GM19193 (cell line): ENCODE results near the gene CMPK2.
A peak's percentile ranks its signal among the peaks of the same experiment; 100 is the strongest.

Experiments used
- POLR2A ChIP-seq: IDR thresholded peaks from 4 replicates; pipeline ENCODE4 v1.6.1; 2011; ENCODE audit not compliant: insufficient read depth, insufficient read length; ENCODE audit errors: extremely low read depth

The CMPK2 gene

DNA sequence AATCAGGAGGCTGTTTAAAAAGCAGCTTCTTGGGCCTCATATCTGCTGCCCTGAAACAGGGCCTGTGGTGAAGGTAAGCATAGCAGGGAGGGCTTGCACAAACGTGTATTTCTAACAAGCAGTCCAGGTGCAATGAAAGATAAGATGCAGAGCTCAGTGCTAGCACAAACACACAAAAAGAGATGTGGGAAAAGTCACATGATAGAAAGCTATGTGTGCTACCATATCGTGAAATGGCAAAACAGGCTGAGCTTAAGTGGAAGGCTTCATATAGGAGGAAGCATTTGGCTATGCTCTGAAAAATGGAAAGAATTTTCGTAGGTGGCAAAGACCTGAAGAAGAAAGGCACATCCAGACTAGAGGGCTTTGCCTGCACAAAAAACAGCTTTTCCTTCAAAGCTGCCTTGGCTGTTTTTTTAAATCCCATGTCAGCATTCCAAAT lies 22.1 kb upstream of the CMPK2 start:
- no peak for TF ChIP-seq POLR2A

DNA sequence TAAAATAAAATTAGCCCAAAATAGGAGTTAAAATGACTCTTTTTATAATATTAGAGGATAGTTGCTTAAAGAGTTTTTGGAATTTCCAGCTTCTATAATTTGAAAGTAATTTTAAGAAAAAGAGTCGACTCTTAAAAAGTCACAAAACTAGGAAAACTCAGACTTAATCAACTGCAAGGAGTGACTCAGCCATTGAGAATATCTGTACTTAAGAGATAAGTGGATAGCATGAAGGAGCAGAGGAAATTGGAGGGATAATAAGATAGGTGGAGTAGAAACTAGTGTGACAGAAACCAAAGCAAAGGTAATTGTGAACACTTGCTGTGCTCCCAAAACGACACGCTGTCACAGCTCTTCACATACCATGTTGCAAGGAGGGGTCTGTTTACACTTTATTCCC lies 20.3 kb upstream of the CMPK2 start:
- TF ChIP-seq POLR2A = no peak

DNA sequence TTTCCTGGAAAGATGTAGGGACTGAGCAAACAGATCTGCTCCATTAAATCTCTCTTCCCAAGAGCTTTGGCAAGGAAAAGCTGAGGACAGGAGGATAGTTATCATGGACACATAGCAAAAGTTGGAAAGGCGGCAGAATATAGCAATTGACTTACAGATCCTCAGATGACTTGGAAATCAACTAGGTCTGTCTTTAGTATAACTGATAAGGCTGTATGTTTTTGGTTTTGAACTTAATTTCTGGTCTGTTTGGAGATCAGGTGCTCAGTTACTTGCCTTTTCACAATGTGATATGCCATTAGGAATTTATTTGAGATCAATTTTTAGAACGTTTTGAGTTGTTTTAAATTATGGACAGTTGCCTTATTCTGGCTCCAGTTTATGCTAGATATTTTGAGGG lies 19.8 kb upstream of the CMPK2 start:
- TF ChIP-seq POLR2A = no peak

DNA sequence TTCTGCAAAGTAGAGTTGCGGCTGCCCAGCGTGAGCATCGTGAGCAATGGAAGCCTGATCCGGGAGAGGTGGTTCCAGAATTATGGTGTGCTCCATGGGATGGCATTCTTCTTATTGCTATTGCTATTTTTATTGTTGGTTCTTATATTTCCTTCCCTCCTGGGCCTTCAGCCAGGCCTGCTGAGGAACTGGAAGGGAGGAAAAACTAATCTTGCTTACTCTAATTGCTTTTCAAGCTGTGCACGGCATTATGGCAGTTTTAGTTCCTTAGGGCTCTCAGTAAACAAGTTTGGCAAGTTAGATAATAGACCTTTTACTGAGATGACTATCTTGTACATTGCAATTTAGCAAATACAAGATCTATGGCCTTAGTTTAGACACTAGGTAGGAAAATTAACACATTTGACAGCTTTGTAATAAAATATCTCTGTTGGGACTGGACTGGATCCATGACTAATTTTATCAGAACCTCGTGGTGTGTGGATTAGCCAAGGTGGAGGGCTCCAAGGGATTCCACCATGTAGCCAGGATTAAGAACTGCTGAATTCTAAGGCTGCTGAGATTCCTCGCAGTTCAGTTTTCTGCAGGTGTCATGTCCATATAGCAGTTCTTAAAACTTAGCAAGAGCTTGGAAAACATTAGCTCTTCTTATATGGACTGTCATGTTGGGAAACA lies 17.9 kb upstream of the CMPK2 start:
- no peak for TF ChIP-seq POLR2A

DNA sequence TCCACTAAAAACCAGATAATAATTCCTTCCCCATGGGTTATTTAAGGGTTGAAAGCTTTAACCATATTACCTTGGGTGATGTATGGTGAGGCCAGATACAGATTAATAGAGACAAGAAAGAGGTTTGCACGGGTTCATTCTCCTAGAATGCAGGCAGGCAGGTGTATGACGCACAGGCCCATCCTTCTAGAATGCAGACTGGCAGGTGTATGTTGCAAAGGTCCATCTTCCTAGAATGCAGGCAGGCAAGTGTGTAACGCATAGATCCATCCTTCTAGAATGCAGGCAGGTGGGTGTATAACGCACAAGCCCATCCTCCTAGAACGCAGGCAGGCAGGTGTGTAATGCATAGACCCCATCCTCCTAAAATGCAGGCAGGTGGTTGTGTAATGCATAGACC lies 15.8 kb upstream of the CMPK2 start:
- TF ChIP-seq POLR2A = no peak

DNA sequence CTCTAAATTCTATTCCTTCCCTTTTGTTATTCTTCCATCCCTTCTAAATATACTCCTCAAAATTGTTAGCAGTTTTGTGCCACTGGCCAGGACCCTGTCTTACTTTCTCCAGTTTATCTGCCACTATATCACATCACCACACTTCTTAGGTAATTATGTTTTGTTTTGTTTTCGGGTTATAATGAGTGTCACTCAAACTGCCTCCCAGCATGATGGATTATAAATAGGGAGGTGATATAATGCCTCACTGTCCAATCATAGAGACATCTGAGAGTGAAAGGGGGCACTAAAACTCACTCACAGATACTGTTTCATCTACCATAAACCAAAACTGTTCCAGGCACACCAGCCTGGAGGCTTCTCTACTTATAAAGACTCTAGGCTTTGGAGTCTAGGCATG lies 15.3 kb upstream of the CMPK2 start:
- TF ChIP-seq POLR2A = no peak

DNA sequence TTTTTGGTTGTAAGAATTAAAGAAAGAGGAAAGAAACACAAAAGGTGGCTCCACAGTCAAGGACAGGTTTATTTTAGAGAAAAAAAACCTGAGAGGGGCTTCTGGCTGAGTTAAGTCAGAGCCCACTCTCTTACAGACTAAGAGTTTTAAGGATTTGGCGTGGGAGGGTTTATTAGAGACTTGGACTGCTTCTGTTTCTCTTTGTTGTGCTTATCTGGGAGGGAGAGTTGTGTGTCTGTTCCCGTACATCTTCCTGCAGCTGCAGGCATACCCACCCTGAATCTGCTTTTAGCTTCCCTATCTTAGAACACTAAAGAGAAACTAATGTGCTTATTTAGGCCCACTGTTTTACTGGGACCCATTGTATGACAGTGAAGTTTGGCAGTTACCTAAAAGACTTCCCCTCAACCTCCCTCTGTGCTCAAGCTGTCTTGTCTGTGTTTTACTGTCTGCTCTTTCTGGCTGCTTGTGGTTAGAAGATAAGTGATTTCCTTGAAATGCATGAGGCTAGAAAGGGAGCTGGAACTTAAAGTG lies 14.6 kb upstream of the CMPK2 start:
- no peak for TF ChIP-seq POLR2A

DNA sequence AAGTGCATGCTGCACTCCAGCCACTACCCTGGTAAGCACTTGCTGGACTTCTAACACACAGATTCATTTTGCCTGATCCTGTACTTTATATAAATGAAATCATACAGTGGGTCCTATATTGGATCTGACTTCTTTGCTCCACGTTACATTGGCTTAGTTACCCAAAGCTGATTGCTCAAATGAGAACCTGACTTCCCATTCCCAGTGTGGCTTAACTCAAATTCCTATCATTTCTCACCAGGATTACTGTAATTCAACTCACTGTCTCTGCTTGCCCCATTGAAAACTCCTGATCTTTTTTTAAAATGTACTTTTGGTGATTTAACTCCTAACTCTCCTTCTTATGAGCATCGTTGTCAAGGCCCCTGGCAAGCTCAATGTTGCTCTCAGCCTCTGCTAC lies 13.3 kb upstream of the CMPK2 start:
- TF ChIP-seq POLR2A = no peak

DNA sequence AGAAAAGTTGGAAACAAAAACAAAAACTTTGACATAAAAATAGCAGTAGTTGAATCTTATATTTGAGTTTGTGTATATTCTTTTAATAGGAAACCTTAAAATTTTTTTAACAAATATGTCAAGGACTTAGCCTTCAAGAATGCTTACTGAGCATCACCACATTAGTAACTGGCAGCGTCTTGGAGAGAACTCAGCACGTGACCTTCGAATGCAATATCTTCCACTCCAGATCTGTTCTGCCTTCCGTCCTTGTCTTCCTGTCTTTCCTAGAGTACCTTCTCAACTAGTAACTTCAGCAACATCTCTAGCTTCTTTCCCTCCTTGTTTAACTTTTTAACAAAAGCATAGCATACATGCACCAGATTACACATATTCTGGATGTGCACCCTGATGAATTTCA lies 12.8 kb upstream of the CMPK2 start:
- TF ChIP-seq POLR2A = no peak

DNA sequence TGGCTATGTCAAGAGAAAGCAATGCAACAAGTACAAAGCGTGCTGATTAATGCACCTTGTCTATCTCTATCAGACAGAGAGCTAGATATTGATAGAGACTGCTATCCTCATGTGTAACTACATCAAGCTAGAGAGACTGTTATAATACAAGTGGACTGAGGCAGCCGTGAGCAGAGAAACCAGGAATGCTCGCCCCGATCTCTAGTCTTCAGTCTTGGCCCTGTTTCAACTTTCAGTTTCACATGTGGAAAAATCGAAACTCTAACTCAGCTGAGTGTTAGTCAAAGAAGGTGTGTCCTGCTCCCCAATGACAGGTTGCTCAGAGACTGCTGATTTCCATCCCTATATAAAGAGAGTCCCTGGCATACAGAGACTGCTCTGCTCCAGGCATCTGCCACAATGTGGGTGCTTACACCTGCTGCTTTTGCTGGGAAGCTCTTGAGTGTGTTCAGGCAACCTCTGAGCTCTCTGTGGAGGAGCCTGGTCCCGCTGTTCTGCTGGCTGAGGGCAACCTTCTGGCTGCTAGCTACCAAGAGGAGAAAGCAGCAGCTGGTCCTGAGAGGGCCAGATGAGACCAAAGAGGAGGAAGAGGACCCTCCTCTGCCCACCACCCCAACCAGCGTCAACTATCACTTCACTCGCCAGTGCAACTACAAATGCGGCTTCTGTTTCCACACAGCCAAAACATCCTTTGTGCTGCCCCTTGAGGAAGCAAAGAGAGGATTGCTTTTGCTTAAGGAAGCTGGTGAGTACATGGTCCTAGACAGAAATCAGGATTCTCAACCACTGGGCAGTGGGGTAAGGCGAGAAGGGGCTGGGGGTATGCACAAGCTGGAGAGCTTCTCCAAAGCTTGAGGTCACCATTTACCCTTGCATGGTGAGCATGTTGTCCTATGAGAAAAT lies 11.9 kb upstream of the CMPK2 start, which contains the start of gene RSAD2:
Gene RSAD2, plus strand, starts transcription at position 376 of the 903 bp plus-strand sequence. Its CDS starts 24 bp downstream, at position 400.
- TF ChIP-seq POLR2A = peak; percentile 43

DNA sequence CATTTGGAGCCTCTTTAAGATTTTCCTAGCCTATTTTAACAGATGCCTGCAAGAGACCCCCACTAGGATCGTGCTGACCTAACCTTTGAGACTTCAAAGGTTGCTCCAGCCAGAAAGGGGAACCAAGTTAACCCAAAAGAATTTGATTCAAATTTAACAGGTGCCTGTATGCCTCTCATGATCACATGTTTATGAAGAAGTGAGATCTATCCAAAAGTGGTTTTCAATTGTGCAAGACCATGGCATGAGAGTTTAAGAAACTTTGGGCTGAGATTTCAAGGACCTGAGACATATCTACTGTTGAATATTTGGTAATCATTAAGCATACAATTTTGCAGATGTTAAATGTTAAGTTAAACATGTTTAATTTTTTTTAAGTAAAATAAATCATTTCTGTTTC lies 10.6 kb upstream of the CMPK2 start:
- TF ChIP-seq POLR2A = no peak

DNA sequence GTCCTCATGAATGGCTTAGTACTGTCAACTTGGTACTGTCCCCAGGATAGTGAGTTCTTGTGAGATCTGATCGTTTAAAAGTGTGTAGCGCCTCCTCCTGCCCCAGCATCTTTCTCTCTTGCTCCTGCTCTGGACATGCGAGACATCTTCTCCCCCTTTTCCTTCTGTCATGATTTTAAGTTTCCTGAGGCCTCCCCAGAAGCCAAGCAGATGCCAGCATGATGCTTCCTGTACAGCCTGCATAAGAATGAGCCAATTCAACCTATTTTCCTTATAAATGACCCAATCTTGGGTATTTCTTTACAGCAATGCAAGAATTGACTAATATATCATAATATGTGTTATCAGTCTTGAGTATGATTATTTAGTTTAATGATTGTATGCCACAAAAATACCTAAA lies 8.3 kb upstream of the CMPK2 start:
- TF ChIP-seq POLR2A = no peak

DNA sequence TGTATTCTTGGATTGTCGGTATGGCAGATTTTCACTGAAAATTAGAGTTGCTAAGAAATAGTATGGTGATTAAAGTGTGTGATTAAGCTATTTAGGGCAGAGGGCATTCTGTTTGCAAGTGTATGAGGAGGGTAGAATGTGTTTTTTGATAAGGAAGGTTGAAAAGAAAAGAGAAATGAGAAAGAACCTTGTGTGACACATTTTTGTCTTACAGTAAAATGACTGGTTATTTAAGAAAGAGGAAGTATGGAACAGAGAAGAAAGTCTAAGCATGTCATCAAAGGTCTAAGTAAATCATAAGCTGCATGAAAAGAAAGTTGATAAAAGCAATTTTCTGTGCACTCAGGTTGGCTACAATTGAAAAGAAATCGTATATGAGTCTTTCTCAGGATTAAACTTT lies 6.7 kb upstream of the CMPK2 start:
- no peak for TF ChIP-seq POLR2A

DNA sequence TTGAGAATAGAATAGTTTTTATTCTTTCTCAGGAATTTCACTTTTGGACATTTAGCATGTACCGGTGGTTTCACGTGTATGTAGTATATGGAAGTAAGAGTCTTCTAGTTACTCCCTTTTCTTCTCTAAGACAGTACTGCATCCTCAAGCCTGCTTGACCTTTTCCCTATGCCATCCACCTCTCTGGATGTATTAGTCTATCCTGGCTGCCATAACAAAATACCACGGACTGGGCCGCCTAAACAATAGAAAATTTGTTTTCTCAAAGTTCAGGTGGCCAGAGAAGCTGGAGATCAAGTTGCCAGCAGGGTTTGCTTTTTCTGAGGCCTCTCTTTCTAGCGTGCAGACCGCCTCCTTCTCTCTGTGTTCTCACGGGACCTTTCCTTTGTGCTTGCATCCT lies 1.3 kb upstream of the CMPK2 start:
- no peak for TF ChIP-seq POLR2A

DNA sequence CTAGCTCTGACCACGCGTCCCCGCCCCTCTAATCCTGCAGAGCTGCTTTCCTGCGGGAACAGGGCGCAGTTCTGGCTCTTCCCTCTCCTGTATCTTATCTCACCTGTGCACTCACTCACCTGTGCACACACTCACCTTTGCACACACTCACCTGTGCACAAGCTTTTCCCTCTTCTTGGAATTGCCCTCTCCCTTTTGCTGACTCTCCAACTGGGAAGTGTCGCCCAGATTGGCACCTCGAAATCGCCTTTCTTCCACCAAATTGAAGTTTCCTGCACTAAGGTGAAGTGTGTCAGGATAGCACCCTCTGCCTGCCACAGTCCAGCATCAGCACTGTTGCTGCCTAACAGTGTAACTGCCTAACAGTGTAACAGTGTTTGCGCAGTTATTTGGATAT lies 566 bp upstream of the CMPK2 start:
- no peak for TF ChIP-seq POLR2A

DNA sequence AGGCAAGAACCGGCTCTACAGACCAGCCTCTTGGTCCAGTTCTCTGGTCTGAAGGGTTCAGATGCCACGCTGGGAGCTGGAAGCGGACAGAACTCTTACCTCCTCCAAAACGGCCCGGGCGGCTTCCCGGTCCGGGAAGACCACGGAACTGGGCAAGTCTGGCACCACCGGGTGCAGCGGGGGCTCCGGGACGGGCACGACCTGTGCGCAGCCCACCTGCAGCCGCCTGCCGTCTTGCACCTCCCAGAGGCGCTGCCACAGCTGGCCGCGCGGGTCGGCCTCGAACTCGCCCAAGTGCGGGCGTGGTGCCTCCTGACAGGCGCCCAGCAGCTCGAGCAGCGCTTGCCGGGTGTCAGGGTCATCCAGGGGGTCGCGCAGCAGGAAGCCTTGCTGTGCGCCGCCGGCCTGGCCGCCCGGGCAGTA lies 773 bp downstream of the CMPK2 start:
- TF ChIP-seq POLR2A = no peak
